A549 (cell line): ENCODE results near the gene UBTD1. TPM values are rescaled to one million over a fixed set of nuclear protein-coding genes. Genes with fewer than 3 reads are reported as not detected.

Source experiments
- ATAC-seq, 2 experiments: fragments of 200-7000 bp in 1 of 2; fragments of >200 bp in 1 of 2; cut with Nextera tagmentation in 1 of 2; cut with Tn5 transposase in 1 of 2; 3 replicates each; pipeline versions ENCODE4 v1.8.0 to v1.9.1; 2018 to 2020; ENCODE audit warnings: mild to moderate bottlenecking in 1 of 2, moderate library complexity in 1 of 2
- CTCF ChIA-PET: fragments of 300-600 bp; sonication (Branson Sonifier 250); formaldehyde crosslinking; extraction: SDS; loops from one replicate; lab custom pipeline; 2021; ENCODE audit warnings: antibody characterized with exemption, inconsistent platforms; lab: Yijun Ruan, JAX
- POLR2A ChIA-PET: fragments of 350-600 bp; formaldehyde crosslinking; extraction: SDS; loops from one replicate; lab custom pipeline; 2021; ENCODE audit warnings: antibody characterized with exemption, inconsistent platforms; lab: Yijun Ruan, JAX
- DNase-seq, 2 experiments: peaks; one replicate each; pipeline versions ENCODE4 v3.0.0 to v3.0.0-alpha.2; 2011 to 2016; ENCODE audit warnings: low read depth in 1 of 2, low spot score in 1 of 2
- FAIRE-seq: peaks from 2 replicates; lab custom pipeline; 2011; peaks lifted over from hg19 to GRCh38; lab: Jason Lieb, UNC
- H3K27ac ChIP-seq, 2 experiments: fragments of >200 bp; sonication (Bioruptor Twin); formaldehyde crosslinking; 3 replicates each; pipeline ENCODE4 v1.5.1; 2016 to 2017
- H3K4me1 ChIP-seq: fragments of >200 bp; sonication (Bioruptor Twin); formaldehyde crosslinking; 3 replicates; pipeline ENCODE4 v1.6.1; 2016
- H3K4me2 ChIP-seq: fragments of >200 bp; sonication (Bioruptor Twin); formaldehyde crosslinking; 3 replicates; pipeline ENCODE4 v1.6.1; 2016
- H3K4me3 ChIP-seq: fragments of >200 bp; sonication (Bioruptor Twin); formaldehyde crosslinking; 3 replicates; pipeline ENCODE4 v1.5.1; 2016
- H3K9me3 ChIP-seq: fragments of >200 bp; sonication (Bioruptor Twin); formaldehyde crosslinking; 3 replicates; pipeline ENCODE4 v1.6.1; 2016
- BCL3 ChIP-seq: fragments of >200 bp; sonication (Bioruptor Twin); formaldehyde crosslinking; IDR thresholded peaks from 3 replicates; pipeline ENCODE4 v1.6.1; 2016
- BHLHE40 ChIP-seq: IDR thresholded peaks from 2 replicates; pipeline ENCODE4 v1.6.1; 2012; ENCODE audit warnings: low read depth, low read length, inconsistent platforms
- CEBPB ChIP-seq, 2 experiments: fragments of >200 bp in 1 of 2; sonication (Bioruptor Twin) in 1 of 2; formaldehyde crosslinking in 1 of 2; IDR thresholded peaks; 2 replicates each; pipeline ENCODE4 v1.6.1; 2012 to 2016
- EP300 ChIP-seq, 2 experiments: fragments of >200 bp; sonication (Bioruptor Twin); formaldehyde crosslinking; IDR thresholded peaks; 2 replicates in 1 of 2; 3 replicates in 1 of 2; pipeline ENCODE4 v1.6.1; 2016 to 2017
- FOSL2 ChIP-seq, 2 experiments: fragments of 450-650 bp in 1 of 2; fragments of >200 bp in 1 of 2; sonication (Bioruptor Twin) in 1 of 2; formaldehyde crosslinking; IDR thresholded peaks; 2 replicates each; pipeline versions ENCODE4 v1.5.0 to v1.6.1; 2016 to 2020; ENCODE audit warnings: mild to moderate bottlenecking in 1 of 2, moderate library complexity in 1 of 2
- FOXS1 ChIP-seq: fragments of 250-450 bp; sonication (Bioruptor Pico); IDR thresholded peaks from 2 replicates; pipeline ENCODE4 v1.5.0; 2020; ENCODE audit warnings: mild to moderate bottlenecking, moderate library complexity
- GATA3 ChIP-seq: IDR thresholded peaks from 2 replicates; pipeline ENCODE4 v1.6.1; 2012; ENCODE audit warnings: borderline replicate concordance
- HEYL ChIP-seq: fragments of 250-450 bp; sonication (Bioruptor Pico); IDR thresholded peaks from 2 replicates; pipeline ENCODE4 v1.8.0; 2021; ENCODE audit warnings: mild to moderate bottlenecking, moderate library complexity
- HOXB13 ChIP-seq: fragments of 250-450 bp; sonication (Bioruptor Pico); IDR thresholded peaks from 2 replicates; pipeline ENCODE4 v1.5.0; 2020; ENCODE audit warnings: low read depth, mild to moderate bottlenecking, moderate library complexity
- HOXB5 ChIP-seq: fragments of 250-450 bp; sonication (Bioruptor Pico); IDR thresholded peaks from 2 replicates; pipeline ENCODE4 v1.5.0; 2020; ENCODE audit warnings: mild to moderate bottlenecking, moderate library complexity
- JUN ChIP-seq, 2 experiments: fragments of >200 bp; sonication (Bioruptor Twin); formaldehyde crosslinking; IDR thresholded peaks; 2 replicates in 1 of 2; 3 replicates in 1 of 2; pipeline ENCODE4 v1.6.1; 2016 to 2017
- JUNB ChIP-seq: fragments of >200 bp; sonication (Bioruptor Twin); formaldehyde crosslinking; IDR thresholded peaks from 2 replicates; pipeline ENCODE4 v1.6.1; 2016
- MAFK ChIP-seq: fragments of 450-650 bp; IDR thresholded peaks from 2 replicates; pipeline ENCODE4 v1.6.1; 2014; ENCODE audit not compliant: partially characterized antibody
- MAX ChIP-seq: IDR thresholded peaks from 2 replicates; pipeline ENCODE4 v1.6.1; 2012
- PHF8 ChIP-seq: fragments of 200-600 bp; sonication (generic); IDR thresholded peaks from 2 replicates; pipeline ENCODE4 v1.6.1; 2016; ENCODE audit warnings: low read depth, mild to moderate bottlenecking, antibody characterized with exemption, moderate library complexity, borderline replicate concordance
- RAD21 ChIP-seq, 2 experiments: fragments of >200 bp in 1 of 2; sonication (Bioruptor Twin) in 1 of 2; formaldehyde crosslinking in 1 of 2; IDR thresholded peaks in 1 of 2; conservative IDR thresholded peaks in 1 of 2; 2 replicates in 1 of 2; 3 replicates in 1 of 2; pipeline ENCODE4 v1.6.1; 2012 to 2018; ENCODE audit warnings: inconsistent platforms in 1 of 2
- RARB ChIP-seq: fragments of 250-450 bp; sonication (Bioruptor Pico); IDR thresholded peaks from 2 replicates; pipeline ENCODE4 v1.8.0; 2021; ENCODE audit warnings: mild to moderate bottlenecking, moderate library complexity
- RFX5 ChIP-seq: fragments of 450-650 bp; IDR thresholded peaks from 2 replicates; pipeline ENCODE4 v1.7.1; 2014; ENCODE audit warnings: antibody characterized with exemption, mild to moderate bottlenecking, moderate library complexity
- SMC3 ChIP-seq: fragments of >200 bp; sonication (Bioruptor Twin); formaldehyde crosslinking; IDR thresholded peaks from 3 replicates; pipeline ENCODE4 v1.6.1; 2018; ENCODE audit warnings: inconsistent platforms
- TFCP2L1 ChIP-seq: fragments of 250-450 bp; sonication (Bioruptor Pico); IDR thresholded peaks from 2 replicates; pipeline ENCODE4 v1.5.0; 2021; ENCODE audit warnings: mild to moderate bottlenecking
- TP53 ChIP-seq: fragments of 250-450 bp; sonication (Bioruptor Pico); IDR thresholded peaks from 2 replicates; pipeline ENCODE4 v1.5.0; 2021; ENCODE audit warnings: mild to moderate bottlenecking, moderate library complexity
- ZC3H11A ChIP-seq: fragments of 450-650 bp; IDR thresholded peaks from 2 replicates; pipeline ENCODE4 v1.6.1; 2014; ENCODE audit warnings: antibody characterized with exemption, mild to moderate bottlenecking
- ZFP36 ChIP-seq: fragments of 450-650 bp; IDR thresholded peaks from 2 replicates; pipeline ENCODE4 v1.6.1; 2014; ENCODE audit warnings: borderline replicate concordance; ENCODE audit not compliant: partially characterized antibody
- ZSCAN20 ChIP-seq: fragments of 250-450 bp; sonication (Bioruptor Pico); IDR thresholded peaks from 2 replicates; pipeline ENCODE4 v1.8.0; 2022; ENCODE audit warnings: mild to moderate bottlenecking, moderate library complexity
- WGBS: methylation state at CpG from one replicate; pipeline ENCODE4 v1.1.6; 2017; ENCODE audit errors: missing lambda C conversion rate; 5-methylcytosine and 5-hydroxymethylcytosine counted together
- polyA plus RNA-seq, 4 experiments: library from polyadenylated mRNA; depleted of rRNA in 3 of 4; stranded (reverse); fragments of >200 nt; fragmentation: RNase III in 1 of 4; extraction: RNeasy Plus Mini Kit Qiagen cat#74134 plus additional on column Dnase treatment in 1 of 4; gene quantifications; 2 replicates in 3 of 4; 3 replicates in 1 of 4; pipeline ENCODE4 v1.2.3, GENCODE V29; 2011 to 2017
- TF ChIP-seq, protein P1 (sequence below): fragments of 450-650 bp; IDR thresholded peaks from 2 replicates; pipeline ENCODE4 v1.6.1; 2014; ENCODE audit warnings: antibody characterized with exemption
- TF ChIP-seq, protein P2 (sequence below): IDR thresholded peaks from 2 replicates; pipeline ENCODE4 v1.6.1; 2012; ENCODE audit warnings: low read depth, borderline replicate concordance
- TF ChIP-seq, protein P3 (sequence below): fragments of >200 bp; sonication (Bioruptor Twin); formaldehyde crosslinking; IDR thresholded peaks from 3 replicates; pipeline ENCODE4 v1.5.1; 2016

UBTD1 gene
- polyA plus RNA-seq, 2 of the 4 experiments (the other 2 are of a cell fraction), result 5.9 to 11.6 TPM

DNA sequence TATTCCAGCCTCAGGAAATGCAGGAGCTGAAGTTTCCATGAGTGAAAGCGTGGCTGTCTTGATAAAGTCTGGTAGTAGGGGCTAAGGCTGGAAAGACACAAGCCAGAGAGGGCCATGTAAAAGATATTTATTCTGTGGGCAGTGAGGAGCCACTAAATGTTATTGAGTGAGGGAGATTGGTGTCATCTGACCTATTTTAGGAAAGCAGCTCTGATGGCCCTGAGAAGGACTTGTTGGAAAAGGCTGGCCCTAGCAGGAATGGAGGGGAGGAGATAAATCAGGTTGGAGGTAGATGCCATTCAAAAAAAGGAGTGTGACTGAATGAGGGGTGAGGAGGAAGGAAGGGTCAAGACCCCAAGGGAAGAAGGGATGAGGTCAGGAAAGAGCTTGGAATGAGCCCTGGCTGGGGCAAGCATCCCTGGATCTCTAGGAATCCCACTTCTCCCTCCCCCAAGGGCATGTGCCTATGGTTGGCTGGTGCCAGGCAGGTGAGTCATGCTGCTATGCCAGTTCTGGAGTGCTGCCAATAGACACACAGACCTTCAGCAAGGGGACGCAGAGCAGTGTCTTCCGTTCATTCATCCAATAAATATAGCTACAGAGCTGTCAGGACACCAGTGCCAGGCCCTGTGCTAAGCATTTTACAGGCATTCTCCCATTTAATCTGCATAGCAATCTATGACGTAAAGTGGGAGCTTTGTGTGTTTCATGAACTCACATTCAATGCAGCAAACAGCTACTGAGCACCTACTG lies 75.8 kb downstream of the UBTD1 start:
- WGBS, result 22% methylated on average over 4 of the region's 4 CpGs
- peak overlapping the region; percentile 91 to 93 for H3K27ac ChIP-seq
- ChIA-PET CTCF (interaction anchor here (0.6 to 33.8 kb wide), 12 partner anchors 18 to 157 kb away, joined by 3 to 1048 read pairs (median 4); partner anchors contain the start of genes C10orf62 and HOGA1), POLR2A (interaction anchor here (0.8 to 2.1 kb wide), 7 partner anchors 9 to 150 kb away, joined by 3 to 9 read pairs (median 5); partner anchors contain the start of genes AVPI1 and HOGA1)
- H3K4me2 ChIP-seq, result peak overlapping the region; percentile 72
- peak; percentile 98 to 100 for DNase-seq
- peak; percentile 81 for TF ChIP-seq JUNB
- peak in 1 of 2 experiments; percentile 35; a peak in 2 of 5 replicates for TF ChIP-seq RAD21 (conservative IDR thresholded peaks at IDR 0.05 in 1 of 2, IDR thresholded peaks at IDR 0.05 in 1 of 2)
- TF ChIP-seq GATA3, result peak; percentile 98
- no peak for TF ChIP-seq TP53 (CRISPR knock-in tag)
- TF ChIP-seq BHLHE40, result peak; percentile 82
- no peak for TF ChIP-seq HEYL (CRISPR knock-in tag)
- peak; percentile 73 to 85; a peak in 2 of 5 replicates for TF ChIP-seq EP300 (IDR thresholded peaks at IDR 0.05)
- no peak for TF ChIP-seq MAFK
- TF ChIP-seq SMC3, result peak; percentile 26; the same call in 1 of the 3 replicates
- peak in 1 of 2 experiments; percentile 64; a peak in 1 of 4 replicates for TF ChIP-seq CEBPB (IDR thresholded peaks at IDR 0.05)
- TF ChIP-seq FOSL2 (IDR thresholded peaks at IDR 0.05), result peak; percentile 89
- peak; percentile 99 for TF ChIP-seq FOSL2 (CRISPR knock-in tag; IDR thresholded peaks at IDR 0.05)
- peak; percentile 91 for TF ChIP-seq RFX5
- peak; percentile 77; the same call in 1 of the 2 replicates for TF ChIP-seq FOXS1 (CRISPR knock-in tag)
- TF ChIP-seq HOXB13 (CRISPR knock-in tag), result peak; percentile 63; the same call in 1 of the 2 replicates
- TF ChIP-seq BCL3, result peak; percentile 79; the same call in 2 of the 3 replicates
- TF ChIP-seq, protein P1, sequence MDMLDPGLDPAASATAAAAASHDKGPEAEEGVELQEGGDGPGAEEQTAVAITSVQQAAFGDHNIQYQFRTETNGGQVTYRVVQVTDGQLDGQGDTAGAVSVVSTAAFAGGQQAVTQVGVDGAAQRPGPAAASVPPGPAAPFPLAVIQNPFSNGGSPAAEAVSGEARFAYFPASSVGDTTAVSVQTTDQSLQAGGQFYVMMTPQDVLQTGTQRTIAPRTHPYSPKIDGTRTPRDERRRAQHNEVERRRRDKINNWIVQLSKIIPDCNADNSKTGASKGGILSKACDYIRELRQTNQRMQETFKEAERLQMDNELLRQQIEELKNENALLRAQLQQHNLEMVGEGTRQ, result no peak; the same call in 1 of the 2 replicates
- TF ChIP-seq, protein P2, sequence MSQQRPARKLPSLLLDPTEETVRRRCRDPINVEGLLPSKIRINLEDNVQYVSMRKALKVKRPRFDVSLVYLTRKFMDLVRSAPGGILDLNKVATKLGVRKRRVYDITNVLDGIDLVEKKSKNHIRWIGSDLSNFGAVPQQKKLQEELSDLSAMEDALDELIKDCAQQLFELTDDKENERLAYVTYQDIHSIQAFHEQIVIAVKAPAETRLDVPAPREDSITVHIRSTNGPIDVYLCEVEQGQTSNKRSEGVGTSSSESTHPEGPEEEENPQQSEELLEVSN, result no peak
- TF ChIP-seq RARB (CRISPR knock-in tag), result 0 out of 2 replicates have a peak, but pooled peaks have one; percentile 37
- peak; percentile 85 to 90; a peak in 4 of 5 replicates for TF ChIP-seq JUN (IDR thresholded peaks at IDR 0.05)
- peak; percentile 96 for TF ChIP-seq MAX
- no peaks in the 10 kb centered on the region for H3K9me3 ChIP-seq
- peak; percentile 100 for FAIRE-seq
- H3K4me1 ChIP-seq, result peaks cover 63% of the 10 kb centered on the region
- ATAC-seq, result peak; percentile 82 to 84
- no peak overlapping the region for H3K4me3 ChIP-seq

- ChIA-PET CTCF (interaction anchor here (0.6 to 33.8 kb wide), 10 partner anchors 18 to 156 kb away, joined by 3 to 1048 read pairs (median 4); partner anchors contain the start of genes C10orf62 and HOGA1), POLR2A (interaction anchor here (0.8 to 2.1 kb wide), 7 partner anchors 9 to 149 kb away, joined by 3 to 9 read pairs (median 5); partner anchors contain the start of genes AVPI1 and HOGA1)
- peak overlapping the region; percentile 72 for H3K4me2 ChIP-seq
- H3K4me3 ChIP-seq, result no peak overlapping the region
- DNase-seq (peak in 1 of 2 experiments; percentile 76), FAIRE-seq (no peak), ATAC-seq (peak; percentile 54 to 60)
- peak overlapping the region; percentile 91 to 93 for H3K27ac ChIP-seq
- 66% methylated on average over 6 of the region's 6 CpGs for WGBS
- H3K4me1 ChIP-seq, result peaks cover 63% of the 10 kb centered on the region
- no peaks in the 10 kb centered on the region for H3K9me3 ChIP-seq
- no peak for TF ChIP-seq BHLHE40
- TF ChIP-seq ZFP36, result no peak
- no peak for TF ChIP-seq ZC3H11A
- no peak for TF ChIP-seq ZSCAN20
- peak; percentile 41; the same call in 1 of the 2 replicates for TF ChIP-seq HOXB5
- no peak for TF ChIP-seq JUN (IDR thresholded peaks at IDR 0.05)
- peak; percentile 37; the same call in 1 of the 2 replicates for TF ChIP-seq HOXB13 (CRISPR knock-in tag)
- no peak for TF ChIP-seq RAD21 (conservative IDR thresholded peaks at IDR 0.05 in 1 of 2, IDR thresholded peaks at IDR 0.05 in 1 of 2)
- TF ChIP-seq PHF8, result no peak
- TF ChIP-seq, protein P3, sequence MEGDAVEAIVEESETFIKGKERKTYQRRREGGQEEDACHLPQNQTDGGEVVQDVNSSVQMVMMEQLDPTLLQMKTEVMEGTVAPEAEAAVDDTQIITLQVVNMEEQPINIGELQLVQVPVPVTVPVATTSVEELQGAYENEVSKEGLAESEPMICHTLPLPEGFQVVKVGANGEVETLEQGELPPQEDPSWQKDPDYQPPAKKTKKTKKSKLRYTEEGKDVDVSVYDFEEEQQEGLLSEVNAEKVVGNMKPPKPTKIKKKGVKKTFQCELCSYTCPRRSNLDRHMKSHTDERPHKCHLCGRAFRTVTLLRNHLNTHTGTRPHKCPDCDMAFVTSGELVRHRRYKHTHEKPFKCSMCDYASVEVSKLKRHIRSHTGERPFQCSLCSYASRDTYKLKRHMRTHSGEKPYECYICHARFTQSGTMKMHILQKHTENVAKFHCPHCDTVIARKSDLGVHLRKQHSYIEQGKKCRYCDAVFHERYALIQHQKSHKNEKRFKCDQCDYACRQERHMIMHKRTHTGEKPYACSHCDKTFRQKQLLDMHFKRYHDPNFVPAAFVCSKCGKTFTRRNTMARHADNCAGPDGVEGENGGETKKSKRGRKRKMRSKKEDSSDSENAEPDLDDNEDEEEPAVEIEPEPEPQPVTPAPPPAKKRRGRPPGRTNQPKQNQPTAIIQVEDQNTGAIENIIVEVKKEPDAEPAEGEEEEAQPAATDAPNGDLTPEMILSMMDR, result no peak
- no peak for TF ChIP-seq HEYL (CRISPR knock-in tag)
- TF ChIP-seq TFCP2L1 (CRISPR knock-in tag), result no peak
Observed at GRCh38 chr10:97575127-97575668, 76.5 kb downstream of the UBTD1 start.
